A673 (cell line): ENCODE measurements around the gene PCNT. TPM values are rescaled to one million over a fixed set of nuclear protein-coding genes. Genes with fewer than 3 reads are reported as not detected.

Experiments
- Bru-seq: library from RNA; stranded (reverse); fragments of 400-500 nt; gene quantifications from one replicate; lab custom pipeline; 2021; lab: Mats Ljungman, UMichigan
- BruChase-seq, 2 experiments: library from RNA; stranded (reverse); fragments of 400-500 nt; gene quantifications; one replicate each; lab custom pipeline; 2021; lab: Mats Ljungman, UMichigan
- BruUV-seq: library from RNA; stranded (reverse); fragments of 400-500 nt; replicated peaks from 2 replicates; lab custom pipeline; 2021; lab: Mats Ljungman, UMichigan
- CTCF ChIA-PET: fragments of 300-600 bp; sonication (Branson Sonifier 250); formaldehyde crosslinking; loops from one replicate; lab custom pipeline; 2022; ENCODE audit warnings: antibody characterized with exemption; lab: Charles Lee
- POLR2A ChIA-PET: fragments of 300-600 bp; sonication (Branson Sonifier 250); formaldehyde crosslinking; loops from one replicate; lab custom pipeline; 2022; ENCODE audit warnings: antibody characterized with exemption; ENCODE audit not compliant: low non-redundant PET; lab: Charles Lee
- DNase-seq: peaks from one replicate; pipeline ENCODE4 v3.0.0-alpha.2; 2015; ENCODE audit warnings: low spot score
- H3K27ac ChIP-seq: fragments of 200-600 bp; sonication (generic); 2 replicates; pipeline ENCODE4 v1.5.1; 2016; ENCODE audit warnings: mixed run types, low read depth, mild to moderate bottlenecking, mixed read lengths, antibody characterized with exemption, low read length; ENCODE audit not compliant: poor library complexity, severe bottlenecking
- H3K27me3 ChIP-seq: fragments of 200-600 bp; sonication (generic); replicated peaks from 2 replicates; pipeline ENCODE4 v1.6.1; 2017; ENCODE audit warnings: mixed run types, low read depth, mild to moderate bottlenecking, mixed read lengths, antibody characterized with exemption, low read length; ENCODE audit not compliant: insufficient read depth, poor library complexity
- H3K36me3 ChIP-seq: fragments of 200-600 bp; sonication (generic); 2 replicates; pipeline ENCODE4 v1.6.1; 2016; ENCODE audit warnings: mixed run types, mild to moderate bottlenecking, mixed read lengths, antibody characterized with exemption, low read length; ENCODE audit not compliant: insufficient read depth, poor library complexity, severe bottlenecking
- H3K4me1 ChIP-seq: fragments of 200-600 bp; sonication (generic); 2 replicates; pipeline ENCODE4 v1.6.1; 2017; ENCODE audit warnings: mixed run types, mild to moderate bottlenecking, mixed read lengths, antibody characterized with exemption, low read length; ENCODE audit not compliant: insufficient read depth, poor library complexity, severe bottlenecking
- H3K4me3 ChIP-seq: fragments of 200-600 bp; sonication (generic); 2 replicates; pipeline ENCODE4 v1.5.1; 2016; ENCODE audit warnings: low read depth, mixed run types, mild to moderate bottlenecking, mixed read lengths, low read length; ENCODE audit not compliant: poor library complexity, severe bottlenecking
- H3K9me3 ChIP-seq: fragments of 200-600 bp; sonication (generic); 2 replicates; pipeline ENCODE4 v1.6.1; 2016; ENCODE audit warnings: mixed run types, low read depth, mild to moderate bottlenecking, mixed read lengths, antibody characterized with exemption, low read length; ENCODE audit not compliant: poor library complexity, severe bottlenecking
- EZH2 ChIP-seq: fragments of 200-600 bp; sonication (generic); IDR thresholded peaks from 2 replicates; pipeline ENCODE4 v1.6.1; 2017; ENCODE audit warnings: borderline replicate concordance, low read depth, mild to moderate bottlenecking, mixed read lengths, antibody characterized with exemption, low read length; ENCODE audit not compliant: poor library complexity, severe bottlenecking
- intact Hi-C: fragments of 100-400 bp; cut with micrococcal nuclease; formaldehyde crosslinking; loops from one replicate; pipeline ENCODE4 v1.10.0; 2022; ENCODE audit not compliant: unreplicated experiment
- long read RNA-seq: library from polyadenylated mRNA; stranded (forward); transcript quantifications from one replicate; pipeline ENCODE4 v2.0.0, GENCODE V29; 2022
- total RNA-seq: library from RNA; stranded (reverse); gene quantifications from 2 replicates; pipeline ENCODE4 v1.2.3, GENCODE V29; 2021
- TF ChIP-seq, protein P1 (sequence below): fragments of 300-800, 200-600 bp; sonication (generic); conservative IDR thresholded peaks from 2 replicates; pipeline ENCODE4 v1.5.1; 2017; ENCODE audit warnings: low read depth, mild to moderate bottlenecking, antibody characterized with exemption, low read length, moderate library complexity, mixed read lengths

The PCNT gene, protein sequence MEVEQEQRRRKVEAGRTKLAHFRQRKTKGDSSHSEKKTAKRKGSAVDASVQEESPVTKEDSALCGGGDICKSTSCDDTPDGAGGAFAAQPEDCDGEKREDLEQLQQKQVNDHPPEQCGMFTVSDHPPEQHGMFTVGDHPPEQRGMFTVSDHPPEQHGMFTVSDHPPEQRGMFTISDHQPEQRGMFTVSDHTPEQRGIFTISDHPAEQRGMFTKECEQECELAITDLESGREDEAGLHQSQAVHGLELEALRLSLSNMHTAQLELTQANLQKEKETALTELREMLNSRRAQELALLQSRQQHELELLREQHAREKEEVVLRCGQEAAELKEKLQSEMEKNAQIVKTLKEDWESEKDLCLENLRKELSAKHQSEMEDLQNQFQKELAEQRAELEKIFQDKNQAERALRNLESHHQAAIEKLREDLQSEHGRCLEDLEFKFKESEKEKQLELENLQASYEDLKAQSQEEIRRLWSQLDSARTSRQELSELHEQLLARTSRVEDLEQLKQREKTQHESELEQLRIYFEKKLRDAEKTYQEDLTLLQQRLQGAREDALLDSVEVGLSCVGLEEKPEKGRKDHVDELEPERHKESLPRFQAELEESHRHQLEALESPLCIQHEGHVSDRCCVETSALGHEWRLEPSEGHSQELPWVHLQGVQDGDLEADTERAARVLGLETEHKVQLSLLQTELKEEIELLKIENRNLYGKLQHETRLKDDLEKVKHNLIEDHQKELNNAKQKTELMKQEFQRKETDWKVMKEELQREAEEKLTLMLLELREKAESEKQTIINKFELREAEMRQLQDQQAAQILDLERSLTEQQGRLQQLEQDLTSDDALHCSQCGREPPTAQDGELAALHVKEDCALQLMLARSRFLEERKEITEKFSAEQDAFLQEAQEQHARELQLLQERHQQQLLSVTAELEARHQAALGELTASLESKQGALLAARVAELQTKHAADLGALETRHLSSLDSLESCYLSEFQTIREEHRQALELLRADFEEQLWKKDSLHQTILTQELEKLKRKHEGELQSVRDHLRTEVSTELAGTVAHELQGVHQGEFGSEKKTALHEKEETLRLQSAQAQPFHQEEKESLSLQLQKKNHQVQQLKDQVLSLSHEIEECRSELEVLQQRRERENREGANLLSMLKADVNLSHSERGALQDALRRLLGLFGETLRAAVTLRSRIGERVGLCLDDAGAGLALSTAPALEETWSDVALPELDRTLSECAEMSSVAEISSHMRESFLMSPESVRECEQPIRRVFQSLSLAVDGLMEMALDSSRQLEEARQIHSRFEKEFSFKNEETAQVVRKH (N-terminal part only)
- total RNA-seq (66.4 and 73.7 TPM in 2 replicates), Bru-seq, nascent RNA (percentile 68 among the genes with signal in this experiment), BruChase-seq, experiment 1, labeled RNA remaining after a 2-hour chase (percentile 71 among the genes with signal in this experiment), BruChase-seq, experiment 2, labeled RNA remaining after a 6-hour chase (percentile 89 among the genes with signal in this experiment)
- long read RNA-seq, partial matches to known transcripts, result 13 of 19 reads
- long read RNA-seq, other reads (novel, unspliced or antisense), result 6 of 19 reads

DNA sequence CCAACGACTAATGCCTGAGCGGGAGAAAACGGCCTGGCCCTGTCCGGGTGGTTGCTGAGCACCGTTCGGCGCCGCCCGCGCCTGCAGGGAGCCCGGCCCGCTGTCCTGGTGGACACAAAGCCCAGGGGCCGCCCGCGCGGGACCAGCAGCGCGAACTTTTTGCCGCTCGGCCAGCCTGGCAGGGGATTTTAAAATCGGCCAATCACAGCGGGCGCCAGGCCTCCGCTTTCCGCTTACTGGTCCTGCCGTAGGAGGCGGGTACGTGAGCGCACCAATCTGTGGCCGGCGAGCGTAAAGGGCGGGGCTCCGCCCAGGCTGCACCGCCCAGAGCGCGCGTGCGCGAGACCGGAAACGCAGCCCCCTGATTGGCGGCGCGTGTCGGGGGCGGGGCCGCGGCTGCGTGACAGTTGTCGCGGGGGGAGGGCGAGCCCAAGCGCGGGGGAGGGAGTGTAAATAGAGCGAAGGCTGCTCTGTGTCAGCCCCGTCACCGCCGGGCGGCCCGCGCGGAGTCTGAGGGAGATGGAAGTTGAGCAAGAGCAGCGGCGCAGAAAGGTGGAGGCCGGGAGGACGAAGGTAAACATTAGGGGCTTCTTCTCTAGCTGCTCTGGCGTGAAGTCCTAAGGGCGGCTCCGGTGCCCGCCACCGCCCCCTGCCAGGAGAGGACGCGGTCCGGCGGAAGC is at the start of gene PCNT, which contains the start of gene C21orf58:
Gene PCNT (plus strand): TSS at position 447 of the 680 bp plus-strand sequence. CDS start 73 bp downstream, at position 520.
Gene C21orf58 (minus strand): TSS at position 161 of the 680 bp plus-strand sequence. CDS start 1,132 bp downstream, outside the sequence.
- H3K27me3 ChIP-seq, result no peaks in the 10 kb centered on the region
- POLR2A ChIA-PET, result interaction anchor here (0.6 kb wide), 1 partner anchor 61 kb away, joined by 5 read pairs; no protein-coding TSS in a partner anchor
- TF ChIP-seq, protein P1, sequence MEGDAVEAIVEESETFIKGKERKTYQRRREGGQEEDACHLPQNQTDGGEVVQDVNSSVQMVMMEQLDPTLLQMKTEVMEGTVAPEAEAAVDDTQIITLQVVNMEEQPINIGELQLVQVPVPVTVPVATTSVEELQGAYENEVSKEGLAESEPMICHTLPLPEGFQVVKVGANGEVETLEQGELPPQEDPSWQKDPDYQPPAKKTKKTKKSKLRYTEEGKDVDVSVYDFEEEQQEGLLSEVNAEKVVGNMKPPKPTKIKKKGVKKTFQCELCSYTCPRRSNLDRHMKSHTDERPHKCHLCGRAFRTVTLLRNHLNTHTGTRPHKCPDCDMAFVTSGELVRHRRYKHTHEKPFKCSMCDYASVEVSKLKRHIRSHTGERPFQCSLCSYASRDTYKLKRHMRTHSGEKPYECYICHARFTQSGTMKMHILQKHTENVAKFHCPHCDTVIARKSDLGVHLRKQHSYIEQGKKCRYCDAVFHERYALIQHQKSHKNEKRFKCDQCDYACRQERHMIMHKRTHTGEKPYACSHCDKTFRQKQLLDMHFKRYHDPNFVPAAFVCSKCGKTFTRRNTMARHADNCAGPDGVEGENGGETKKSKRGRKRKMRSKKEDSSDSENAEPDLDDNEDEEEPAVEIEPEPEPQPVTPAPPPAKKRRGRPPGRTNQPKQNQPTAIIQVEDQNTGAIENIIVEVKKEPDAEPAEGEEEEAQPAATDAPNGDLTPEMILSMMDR, result no peak
- TF ChIP-seq EZH2, result no peak
- BruUV-seq, result no TSS peak
- peaks cover 26% of the 10 kb centered on the region for H3K36me3 ChIP-seq
- peak; percentile 98 for DNase-seq
- peak within 1 kb of the TSS; percentile 89 for H3K4me3 ChIP-seq
- no peaks in the 10 kb centered on the region for H3K9me3 ChIP-seq
- CTCF ChIA-PET, result interaction anchor here (0.5 kb wide), 1 partner anchor 350 kb away, joined by 8 read pairs; no protein-coding TSS in a partner anchor
- peaks cover 27% of the 10 kb centered on the region for H3K4me1 ChIP-seq
- peak within 1 kb of the TSS; percentile 100 for H3K27ac ChIP-seq
- intact Hi-C loops, result loop anchor here (5.0 kb wide), 1 partner anchor 97 kb away; the partner anchor contains the start of gene LSS

DNA sequence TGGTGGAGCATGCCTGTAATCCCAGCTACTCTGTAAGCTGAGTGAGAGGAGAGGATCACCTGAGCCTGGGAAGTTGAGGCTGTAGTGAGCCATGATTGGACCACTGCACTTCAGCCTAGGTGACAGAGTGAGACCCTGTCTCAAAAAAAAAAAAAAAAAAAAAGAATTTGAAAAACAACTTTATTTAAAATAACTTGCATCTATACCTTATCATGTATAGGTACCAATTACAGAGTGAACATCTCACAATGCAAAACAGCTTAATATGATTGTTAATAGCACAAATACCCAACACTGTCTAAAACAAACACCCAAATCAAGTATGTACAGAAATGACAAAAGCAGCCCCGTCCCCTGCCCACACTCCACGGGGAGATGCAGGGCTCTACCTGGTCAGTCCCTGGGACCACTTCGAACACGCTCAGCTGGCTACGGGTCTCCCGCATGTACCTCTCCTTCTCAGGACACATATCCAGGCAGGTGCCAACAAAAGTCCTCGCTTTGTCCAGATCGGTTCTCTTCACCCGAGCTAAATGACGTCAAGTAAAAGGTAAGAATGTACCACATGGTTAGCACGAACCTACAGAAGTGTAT is 49.1 kb upstream of the PCNT start:
- Histone ChIP-seq H3K4me3 (no peak overlapping the region), H3K9me3 (no peaks in the 10 kb centered on the region), H3K36me3 (peaks cover 91% of the 10 kb centered on the region), H3K27ac (no peak overlapping the region), H3K27me3 (no peaks in the 10 kb centered on the region), H3K4me1 (no peaks in the 10 kb centered on the region)
- BruUV-seq, result no TSS peak
- intact Hi-C loops, result no loop called here
- CTCF ChIA-PET, result no interaction called here
- POLR2A ChIA-PET, result interaction anchor here (0.6 kb wide), 1 partner anchor 29 kb away, joined by 5 read pairs; no protein-coding TSS in a partner anchor
- no peak for DNase-seq
- TF ChIP-seq, protein P1, result no peak
- TF ChIP-seq EZH2, result no peak
